ENCODE results near the gene SPCS1. TPM values are rescaled to one million over a fixed set of nuclear protein-coding genes. Genes with fewer than 3 reads are reported as not detected.

Gene SPCS1
- total RNA-seq, 1 donor from 2014 or later = 82.7 TPM

GRCh38 chr3:52743152-52743551 lies 37.2 kb downstream of the SPCS1 start:
- H3K27ac Mint-ChIP-seq = no peak overlapping the region
- H3K9me3 Mint-ChIP-seq = no peaks in the 10 kb centered on the region
- no peaks in the 10 kb centered on the region for H3K27me3 Mint-ChIP-seq (ENCODE audit: low read depth)
- peaks cover 41% of the 10 kb centered on the region for H3K36me3 Mint-ChIP-seq
- H3K4me1 Mint-ChIP-seq = no peaks in the 10 kb centered on the region
- DNase-seq (ENCODE audit: low spot score in 2 of 2, unreplicated experiment in 2 of 2) = no peak
- TF ChIP-seq, protein P1, sequence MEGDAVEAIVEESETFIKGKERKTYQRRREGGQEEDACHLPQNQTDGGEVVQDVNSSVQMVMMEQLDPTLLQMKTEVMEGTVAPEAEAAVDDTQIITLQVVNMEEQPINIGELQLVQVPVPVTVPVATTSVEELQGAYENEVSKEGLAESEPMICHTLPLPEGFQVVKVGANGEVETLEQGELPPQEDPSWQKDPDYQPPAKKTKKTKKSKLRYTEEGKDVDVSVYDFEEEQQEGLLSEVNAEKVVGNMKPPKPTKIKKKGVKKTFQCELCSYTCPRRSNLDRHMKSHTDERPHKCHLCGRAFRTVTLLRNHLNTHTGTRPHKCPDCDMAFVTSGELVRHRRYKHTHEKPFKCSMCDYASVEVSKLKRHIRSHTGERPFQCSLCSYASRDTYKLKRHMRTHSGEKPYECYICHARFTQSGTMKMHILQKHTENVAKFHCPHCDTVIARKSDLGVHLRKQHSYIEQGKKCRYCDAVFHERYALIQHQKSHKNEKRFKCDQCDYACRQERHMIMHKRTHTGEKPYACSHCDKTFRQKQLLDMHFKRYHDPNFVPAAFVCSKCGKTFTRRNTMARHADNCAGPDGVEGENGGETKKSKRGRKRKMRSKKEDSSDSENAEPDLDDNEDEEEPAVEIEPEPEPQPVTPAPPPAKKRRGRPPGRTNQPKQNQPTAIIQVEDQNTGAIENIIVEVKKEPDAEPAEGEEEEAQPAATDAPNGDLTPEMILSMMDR (IDR thresholded peaks at IDR 0.05; ENCODE audit: unreplicated experiment) = no peak
- H3K4me3 Mint-ChIP-seq = no peak overlapping the region

DNA sequence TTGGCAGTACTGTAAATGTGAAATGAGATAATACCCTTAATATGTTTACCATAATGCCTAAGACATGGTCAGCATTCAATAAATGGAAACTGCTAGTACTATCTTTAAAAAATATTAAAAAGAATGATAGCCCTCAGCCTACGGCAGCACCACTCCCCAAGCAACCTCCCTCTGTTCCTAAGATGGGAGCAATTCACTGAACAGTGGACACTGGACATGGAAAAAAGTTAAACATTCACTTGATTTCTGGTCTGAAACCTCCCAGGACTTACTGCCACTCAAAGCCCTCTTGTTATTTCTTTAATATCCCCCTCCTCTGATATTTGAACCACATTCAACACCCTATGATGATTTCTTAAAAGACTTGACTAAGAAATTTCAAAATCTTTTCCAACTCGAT lies 37.8 kb downstream of the SPCS1 start:
- Mint-ChIP-seq H3K4me1 (no peaks in the 10 kb centered on the region), H3K4me3 (no peak overlapping the region), H3K9me3 (no peaks in the 10 kb centered on the region), H3K36me3 (peaks cover 46% of the 10 kb centered on the region), H3K27me3 (ENCODE audit: low read depth) (no peaks in the 10 kb centered on the region), H3K27ac (no peak overlapping the region)
- DNase-seq (ENCODE audit: low spot score in 2 of 2, unreplicated experiment in 2 of 2) = no peak
- TF ChIP-seq, protein P1 (IDR thresholded peaks at IDR 0.05; ENCODE audit: unreplicated experiment) = no peak

GRCh38 chr3:52752045-52752660 lies 46.2 kb downstream of the SPCS1 start:
- Mint-ChIP-seq H3K4me1 (no peaks in the 10 kb centered on the region), H3K27ac (no peak overlapping the region), H3K27me3 (ENCODE audit: low read depth) (no peaks in the 10 kb centered on the region), H3K9me3 (peaks cover 10% of the 10 kb centered on the region), H3K36me3 (peaks cover 55% of the 10 kb centered on the region), H3K4me3 (no peak overlapping the region)
- DNase-seq (ENCODE audit: low spot score in 2 of 2, unreplicated experiment in 2 of 2) = no peak
- TF ChIP-seq, protein P1 (IDR thresholded peaks at IDR 0.05; ENCODE audit: unreplicated experiment) = no peak

- H3K4me1 Mint-ChIP-seq = no peaks in the 10 kb centered on the region
- H3K27ac Mint-ChIP-seq = no peak overlapping the region
- H3K36me3 Mint-ChIP-seq = peaks cover 58% of the 10 kb centered on the region
These were observed 48.5 kb downstream of the SPCS1 start for GRCh38 chr3:52754373-52754772.

DNA sequence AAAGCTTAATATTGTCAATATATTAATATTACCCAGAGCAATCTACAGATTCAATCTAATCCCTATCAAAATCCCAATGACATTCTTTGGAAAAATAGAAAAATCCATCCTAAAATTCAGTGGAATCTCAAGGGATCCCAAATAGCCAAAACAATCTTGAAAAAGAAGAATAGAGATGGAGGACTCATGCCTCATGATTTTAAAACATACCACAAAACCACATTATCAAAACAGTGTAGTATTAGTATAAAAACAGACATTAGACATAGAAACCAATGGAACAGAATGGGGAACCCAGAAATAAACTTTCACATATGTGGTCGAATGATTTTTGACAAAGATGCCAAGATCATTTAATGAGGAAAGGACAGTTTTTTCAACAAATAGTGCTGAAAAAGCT lies 50.2 kb downstream of the SPCS1 start:
- Mint-ChIP-seq H3K4me3 (no peak overlapping the region), H3K27ac (no peak overlapping the region), H3K27me3 (ENCODE audit: low read depth) (no peaks in the 10 kb centered on the region), H3K36me3 (peaks cover 55% of the 10 kb centered on the region), H3K9me3 (peaks cover 10% of the 10 kb centered on the region), H3K4me1 (no peaks in the 10 kb centered on the region)
- no peak for DNase-seq (ENCODE audit: low spot score in 2 of 2, unreplicated experiment in 2 of 2)
- TF ChIP-seq, protein P1 (IDR thresholded peaks at IDR 0.05; ENCODE audit: unreplicated experiment) = no peak

More at GRCh38 chr3:52754373-52754772, 48.5 kb downstream of the SPCS1 start:
- peaks cover 10% of the 10 kb centered on the region for H3K9me3 Mint-ChIP-seq
- H3K4me3 Mint-ChIP-seq = no peak overlapping the region
- DNase-seq (ENCODE audit: low spot score in 2 of 2, unreplicated experiment in 2 of 2) = no peak
- TF ChIP-seq, protein P1 (IDR thresholded peaks at IDR 0.05; ENCODE audit: unreplicated experiment) = no peak
- no peaks in the 10 kb centered on the region for H3K27me3 Mint-ChIP-seq (ENCODE audit: low read depth)

Other genes starting within 250 kb of the SPCS1 start
- gene STAB1, start 210.8 kb upstream of the SPCS1 start, total RNA-seq = 0.29 to 0.71 TPM (median 0.66 TPM) in 3 replicates
- gene NT5DC2, start 172.2 kb upstream of the SPCS1 start, total RNA-seq = 256 to 266 TPM (median 266 TPM) in 3 replicates
- gene UQCC5, start 169.5 kb upstream of the SPCS1 start, total RNA-seq = 12.7 to 13.0 TPM (median 12.9 TPM) in 3 replicates
- gene PBRM1, start 20.2 kb upstream of the SPCS1 start, total RNA-seq = 90.1 to 92.4 TPM (median 91.2 TPM) in 3 replicates
- gene GNL3, start 20.1 kb upstream of the SPCS1 start, total RNA-seq = 105 to 120 TPM (median 116 TPM) in 3 replicates
- 73.0 to 79.2 TPM (median 76.2 TPM) in 3 replicates for gene GLT8D1, start 315 bp upstream of the SPCS1 start, total RNA-seq
- gene NEK4, start 64.8 kb downstream of the SPCS1 start, total RNA-seq = 32.3 to 33.5 TPM (median 32.9 TPM) in 3 replicates
- gene ITIH1, start 71.5 kb downstream of the SPCS1 start, total RNA-seq = not detected in 3 replicates
- gene ITIH3, start 88.7 kb downstream of the SPCS1 start, total RNA-seq = 22.4 to 25.0 TPM (median 23.1 TPM) in 3 replicates
- 12.0 to 13.9 TPM (median 13.5 TPM) in 3 replicates for gene ITIH4, start 124.6 kb downstream of the SPCS1 start, total RNA-seq
- 1.0 to 2.1 TPM in 2 of 3 replicates, not detected in the other for gene MUSTN1, start 128.9 kb downstream of the SPCS1 start, total RNA-seq
- 23.8 to 28.8 TPM (median 23.9 TPM) in 3 replicates for gene STIMATE, start 191.4 kb downstream of the SPCS1 start, total RNA-seq

Measured in mesothelial cell of epicardium (in vitro differentiated cells).